Choroid plexus epithelial cell (primary cell): ENCODE measurements around the gene RPL28.

Source experiments
- DNase-seq: peaks from one replicate; pipeline ENCODE4 v3.0.0-alpha.2; 2010; ENCODE audit warnings: low read depth
- H3K4me3 ChIP-seq: 2 replicates; pipeline ENCODE4 v1.5.1; 2011; ENCODE audit warnings: low read depth, mild to moderate bottlenecking, control low read depth, low read length, moderate library complexity
- CTCF ChIP-seq: conservative IDR thresholded peaks from 2 replicates; pipeline ENCODE4 v1.5.1; 2011; ENCODE audit warnings: low read depth, mild to moderate bottlenecking, control low read depth, inconsistent platforms, low read length, moderate library complexity

Gene RPL28

GRCh38 chr19:55426042-55426441, 40.3 kb downstream of the RPL28 start:
- no peak for TF ChIP-seq CTCF
- H3K4me3 ChIP-seq, result no peak overlapping the region
- DNase-seq, result no peak

- H3K4me3 ChIP-seq, result no peak overlapping the region
- DNase-seq, result no peak
- TF ChIP-seq CTCF, result no peak
Measured at GRCh38 chr19:55431183-55431582, 45.5 kb downstream of the RPL28 start.

GRCh38 chr19:55432241-55432959, 46.7 kb downstream of the RPL28 start:
- H3K4me3 ChIP-seq, result no peak overlapping the region
- DNase-seq, result no peak
- no peak for TF ChIP-seq CTCF

GRCh38 chr19:55433292-55433691, 47.6 kb downstream of the RPL28 start:
- DNase-seq, result no peak
- no peak overlapping the region for H3K4me3 ChIP-seq
- TF ChIP-seq CTCF, result no peak

GRCh38 chr19:55434356-55434919, 48.7 kb downstream of the RPL28 start:
- no peak for TF ChIP-seq CTCF
- no peak for DNase-seq
- no peak overlapping the region for H3K4me3 ChIP-seq

GRCh38 chr19:55435020-55435419, 49.3 kb downstream of the RPL28 start:
- no peak overlapping the region for H3K4me3 ChIP-seq
- no peak for DNase-seq
- TF ChIP-seq CTCF, result no peak

- no peak overlapping the region for H3K4me3 ChIP-seq
- TF ChIP-seq CTCF, result no peak
- no peak for DNase-seq
Measured at GRCh38 chr19:55436847-55437246, 51.1 kb downstream of the RPL28 start.
